Panc1 (cell line): ENCODE results near the gene TRIM5.

Experiments
- CTCF ChIP-seq: fragments of 450-650 bp; IDR thresholded peaks from 2 replicates; pipeline ENCODE4 v1.5.1; 2017; ENCODE audit warnings: mild to moderate bottlenecking
- POLR2AphosphoS5 ChIP-seq: IDR thresholded peaks from 2 replicates; pipeline ENCODE4 v1.6.1; 2012; ENCODE audit warnings: mild to moderate bottlenecking, low read depth, low read length, moderate library complexity
- SIN3A ChIP-seq: IDR thresholded peaks from 2 replicates; pipeline ENCODE4 v1.6.1; 2012; ENCODE audit warnings: low read depth, mild to moderate bottlenecking, low read length, moderate library complexity, borderline replicate concordance; ENCODE audit not compliant: insufficient read depth
- TCF7L2 ChIP-seq: IDR thresholded peaks from 2 replicates; pipeline ENCODE4 v1.6.1; 2011; ENCODE audit warnings: mild to moderate bottlenecking, low read depth, low read length, inconsistent platforms
- TF ChIP-seq, protein P1 (sequence below), 2 experiments: IDR thresholded peaks; 2 replicates each; pipeline ENCODE4 v1.6.1; 2011 to 2012; ENCODE audit warnings: low read depth in 2 of 2, control low read depth in 1 of 2, low read length in 1 of 2, mild to moderate bottlenecking in 1 of 2, moderate library complexity in 1 of 2; ENCODE audit not compliant: insufficient read depth in 1 of 2

GRCh38 chr11:5679811-5680210 is 5.1 kb downstream of the TRIM5 start:
- TF ChIP-seq POLR2AphosphoS5 (no peak), CTCF (no peak), SIN3A (no peak), TCF7L2 (no peak)
- TF ChIP-seq, protein P1, sequence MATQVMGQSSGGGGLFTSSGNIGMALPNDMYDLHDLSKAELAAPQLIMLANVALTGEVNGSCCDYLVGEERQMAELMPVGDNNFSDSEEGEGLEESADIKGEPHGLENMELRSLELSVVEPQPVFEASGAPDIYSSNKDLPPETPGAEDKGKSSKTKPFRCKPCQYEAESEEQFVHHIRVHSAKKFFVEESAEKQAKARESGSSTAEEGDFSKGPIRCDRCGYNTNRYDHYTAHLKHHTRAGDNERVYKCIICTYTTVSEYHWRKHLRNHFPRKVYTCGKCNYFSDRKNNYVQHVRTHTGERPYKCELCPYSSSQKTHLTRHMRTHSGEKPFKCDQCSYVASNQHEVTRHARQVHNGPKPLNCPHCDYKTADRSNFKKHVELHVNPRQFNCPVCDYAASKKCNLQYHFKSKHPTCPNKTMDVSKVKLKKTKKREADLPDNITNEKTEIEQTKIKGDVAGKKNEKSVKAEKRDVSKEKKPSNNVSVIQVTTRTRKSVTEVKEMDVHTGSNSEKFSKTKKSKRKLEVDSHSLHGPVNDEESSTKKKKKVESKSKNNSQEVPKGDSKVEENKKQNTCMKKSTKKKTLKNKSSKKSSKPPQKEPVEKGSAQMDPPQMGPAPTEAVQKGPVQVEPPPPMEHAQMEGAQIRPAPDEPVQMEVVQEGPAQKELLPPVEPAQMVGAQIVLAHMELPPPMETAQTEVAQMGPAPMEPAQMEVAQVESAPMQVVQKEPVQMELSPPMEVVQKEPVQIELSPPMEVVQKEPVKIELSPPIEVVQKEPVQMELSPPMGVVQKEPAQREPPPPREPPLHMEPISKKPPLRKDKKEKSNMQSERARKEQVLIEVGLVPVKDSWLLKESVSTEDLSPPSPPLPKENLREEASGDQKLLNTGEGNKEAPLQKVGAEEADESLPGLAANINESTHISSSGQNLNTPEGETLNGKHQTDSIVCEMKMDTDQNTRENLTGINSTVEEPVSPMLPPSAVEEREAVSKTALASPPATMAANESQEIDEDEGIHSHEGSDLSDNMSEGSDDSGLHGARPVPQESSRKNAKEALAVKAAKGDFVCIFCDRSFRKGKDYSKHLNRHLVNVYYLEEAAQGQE (IDR thresholded peaks at IDR 0.05; ENCODE audit: insufficient read depth in 1 of 2, low read depth in 2 of 2, low read length in 1 of 2), result no peak
